Thymus (tissue), 11 donors: ENCODE results near the gene PRKCZ. TPM values are rescaled to one million over a fixed set of nuclear protein-coding genes. Genes with fewer than 3 reads are reported as not detected.
"Not testable (repeated sequence)": the region's sequence is repeated elsewhere in the genome, so short reads cannot be mapped to it uniquely, and the experiment has no call there.

Experiments used
- DNase-seq, 9 donors: peaks; one replicate each; pipeline ENCODE4 v3.0.0-alpha.2; 2013; ENCODE audit warnings: low spot score in 9 of 9, low read depth in 6 of 9, missing footprints in 1 of 9
- H3K27ac ChIP-seq, 2 donors: one replicate each; pipeline ENCODE4 v1.5.1; 2013; ENCODE audit warnings: control low read depth in 1 of 2, low read depth in 1 of 2, low read length in 1 of 2, mild to moderate bottlenecking in 1 of 2, moderate library complexity in 1 of 2
- H3K27me3 ChIP-seq, 2 donors: one replicate each; pipeline ENCODE4 v1.5.1; 2013; ENCODE audit warnings: low read length in 1 of 2; ENCODE audit not compliant: control insufficient read depth in 2 of 2, insufficient read depth in 1 of 2
- H3K36me3 ChIP-seq, 2 donors: one replicate each; pipeline ENCODE4 v1.5.1; 2013; ENCODE audit warnings: low read length in 1 of 2, mild to moderate bottlenecking in 1 of 2, moderate library complexity in 1 of 2; ENCODE audit not compliant: control insufficient read depth in 2 of 2, insufficient read depth in 2 of 2
- H3K4me1 ChIP-seq, 2 donors: one replicate each; pipeline ENCODE4 v1.5.1; 2013; ENCODE audit warnings: low read length in 2 of 2; ENCODE audit not compliant: control insufficient read depth in 2 of 2, insufficient read depth in 2 of 2
- H3K4me3 ChIP-seq, 2 donors: one replicate each; pipeline ENCODE4 v1.5.1; 2013; ENCODE audit warnings: low read length in 2 of 2, control low read depth in 1 of 2, mild to moderate bottlenecking in 1 of 2
- H3K9me3 ChIP-seq, 2 donors: one replicate each; pipeline ENCODE4 v1.5.1; 2013; ENCODE audit warnings: low read length in 1 of 2, mild to moderate bottlenecking in 1 of 2; ENCODE audit not compliant: control insufficient read depth in 2 of 2, insufficient read depth in 1 of 2
- WGBS: extraction: QIAGEN DNeasy Blood & Tissue Kit; methylation state at CpG from one replicate; pipeline ENCODE4 v1.1.7; 2013; 5-methylcytosine and 5-hydroxymethylcytosine counted together
- polyA plus RNA-seq: library from polyadenylated mRNA; stranded (reverse); fragments of 200-250 nt; gene quantifications from one replicate; pipeline ENCODE4 v1.2.3, GENCODE V29; 2013
- total RNA-seq: library from RNA; stranded (reverse); fragments of 120-200 nt; gene quantifications from one replicate; pipeline ENCODE4 v1.2.4, GENCODE V29; 2013
- donor health status: healthy.

The PRKCZ gene
- total and polyA plus RNA-seq, 2 donors: 7.6 to 30.6 TPM

DNA sequence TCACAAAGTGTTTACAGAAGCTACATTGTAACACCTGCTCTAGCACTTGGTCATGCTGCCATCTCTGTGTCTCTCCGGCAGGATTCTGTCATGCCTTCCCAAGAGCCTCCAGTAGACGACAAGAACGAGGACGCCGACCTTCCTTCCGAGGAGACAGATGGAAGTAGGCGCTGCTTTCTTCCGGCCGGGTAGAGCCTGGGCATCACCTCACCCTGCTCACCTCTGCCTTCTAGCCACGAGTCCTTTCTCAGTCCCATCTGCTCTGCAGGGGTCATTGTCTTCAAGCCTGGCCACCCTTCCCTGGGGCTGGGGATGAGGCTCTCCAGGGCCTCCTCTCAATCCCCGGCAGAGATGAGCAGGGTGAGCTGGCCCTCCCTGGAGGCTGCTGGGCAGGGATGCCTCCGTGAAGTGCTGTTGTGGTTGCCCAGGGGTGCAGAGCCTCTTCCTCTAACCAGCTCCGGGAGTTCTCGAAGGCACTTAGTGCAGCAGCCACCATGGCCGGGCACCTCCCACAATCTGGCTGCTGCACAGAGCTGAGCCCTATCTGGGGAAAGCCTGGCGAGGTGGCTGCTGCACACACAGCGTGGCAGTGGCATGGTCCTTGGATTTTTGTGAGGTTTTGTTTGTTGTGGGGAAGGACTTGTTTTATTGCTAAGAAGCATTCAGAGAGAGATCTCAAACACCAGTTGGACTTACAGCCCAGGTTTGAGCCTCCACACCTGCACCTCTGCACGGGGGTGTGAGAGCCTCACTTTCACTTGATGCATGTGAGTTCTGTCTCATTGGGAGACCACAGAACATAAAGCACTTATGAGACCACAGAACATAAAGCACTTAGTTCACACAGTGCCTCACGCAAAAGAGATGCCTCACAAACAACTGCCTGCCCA lies 96.0 kb downstream of the PRKCZ start:
- Histone ChIP-seq H3K27me3 (no peaks in the 10 kb centered on the region), H3K4me1 (peaks cover 27 to 55% of the 10 kb centered on the region in 2 donors), H3K9me3 (no peaks in the 10 kb centered on the region), H3K4me3 (peak overlapping the region in 1 of 2 donors; percentile 18), H3K36me3 (peaks cover 0 to 2% of the 10 kb centered on the region in 2 donors), H3K27ac (peak overlapping the region; percentile 73 to 79)
- peak in 5 of 9 donors; percentile 52 to 84 (median 74) for DNase-seq
- 71% methylated on average over 19 of the region's 19 CpGs for WGBS

GRCh38 chr1:2146836-2147517 lies 96.8 kb downstream of the PRKCZ start:
- H3K9me3 ChIP-seq: no peaks in the 10 kb centered on the region
- H3K27me3 ChIP-seq: no peaks in the 10 kb centered on the region
- no peak overlapping the region for H3K4me3 ChIP-seq
- peaks cover 29 to 63% of the 10 kb centered on the region in 2 donors for H3K4me1 ChIP-seq
- DNase-seq: no peak
- H3K36me3 ChIP-seq: peaks cover 0 to 2% of the 10 kb centered on the region in 2 donors
- 89% methylated on average over 11 of the region's 11 CpGs for WGBS
- peak overlapping the region; percentile 73 to 83 for H3K27ac ChIP-seq

DNA sequence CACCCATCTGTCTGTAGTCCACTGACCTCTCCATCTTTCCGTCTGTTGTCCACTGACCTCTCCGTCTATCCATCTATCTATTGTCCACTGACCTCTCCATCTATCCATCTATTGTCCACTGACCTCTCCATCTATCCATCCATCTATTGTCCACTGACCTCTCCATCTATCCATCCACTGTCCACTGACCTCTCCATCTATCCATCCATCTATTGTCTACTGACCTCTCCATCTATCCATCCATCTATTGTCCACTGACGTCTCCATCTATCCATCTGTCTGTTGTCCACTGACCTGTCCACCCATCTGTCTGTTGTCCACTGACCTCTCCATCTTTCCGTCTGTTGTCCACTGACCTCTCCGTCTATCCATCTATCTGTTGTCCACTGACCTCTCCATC lies 97.7 kb downstream of the PRKCZ start:
- H3K4me1 ChIP-seq: peaks cover 33 to 72% of the 10 kb centered on the region in 2 donors
- H3K27me3 ChIP-seq, H3K9me3 ChIP-seq, DNase-seq, H3K36me3 ChIP-seq, H3K4me3 ChIP-seq, H3K27ac ChIP-seq: not testable (repeated sequence)
- WGBS: 98% methylated on average over 5 of the region's 5 CpGs

- Histone ChIP-seq H3K27ac (peak overlapping the region; percentile 79 to 81), H3K9me3 (no peaks in the 10 kb centered on the region), H3K4me3 (peak overlapping the region in 1 of 2 donors; percentile 14), H3K4me1 (peaks cover 39 to 80% of the 10 kb centered on the region in 2 donors), H3K27me3 (no peaks in the 10 kb centered on the region), H3K36me3 (peaks cover 0 to 2% of the 10 kb centered on the region in 2 donors)
- 27% methylated on average over 14 of the region's 14 CpGs for WGBS
- DNase-seq: peak in 4 of 9 donors; percentile 66 to 82 (median 70)
Measured at GRCh38 chr1:2148691-2149090, 98.5 kb downstream of the PRKCZ start.

GRCh38 chr1:2150801-2151200 lies 100.6 kb downstream of the PRKCZ start:
- H3K4me3 ChIP-seq: no peak overlapping the region
- no peaks in the 10 kb centered on the region for H3K9me3 ChIP-seq
- no peaks in the 10 kb centered on the region for H3K27me3 ChIP-seq
- DNase-seq: no peak
- peaks cover 0 to 2% of the 10 kb centered on the region in 2 donors for H3K36me3 ChIP-seq
- H3K27ac ChIP-seq: peak overlapping the region in 1 of 2 donors; percentile 46
- peaks cover 41 to 84% of the 10 kb centered on the region in 2 donors for H3K4me1 ChIP-seq
- 99% methylated on average over 19 of the region's 19 CpGs for WGBS

DNA sequence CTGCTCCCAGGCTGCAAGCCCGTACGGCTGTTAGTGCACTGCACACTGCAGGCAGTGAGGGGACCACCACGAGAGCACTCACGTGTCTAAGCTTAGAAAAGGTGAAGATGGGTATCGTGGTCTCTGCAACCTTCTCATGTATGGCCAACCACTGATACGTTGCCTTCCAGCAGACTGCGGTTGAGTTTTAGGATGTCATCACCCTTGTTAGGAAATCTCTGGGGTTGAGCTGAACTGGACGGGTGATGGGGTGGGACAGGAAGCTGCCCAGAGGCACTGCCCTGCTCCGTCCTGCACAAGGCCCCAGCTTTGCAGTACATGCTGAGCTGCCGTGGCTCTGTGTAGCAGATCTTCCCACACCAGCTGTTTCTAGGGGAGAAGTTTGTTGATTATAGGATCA lies 101.0 kb downstream of the PRKCZ start:
- H3K27ac ChIP-seq: peak overlapping the region; percentile 46 to 75
- H3K9me3 ChIP-seq: no peaks in the 10 kb centered on the region
- no peaks in the 10 kb centered on the region for H3K27me3 ChIP-seq
- H3K4me3 ChIP-seq: peak overlapping the region in 1 of 2 donors; percentile 0
- WGBS: 80% methylated on average over 10 of the region's 10 CpGs
- peaks cover 41 to 84% of the 10 kb centered on the region in 2 donors for H3K4me1 ChIP-seq
- H3K36me3 ChIP-seq: peaks cover 0 to 2% of the 10 kb centered on the region in 2 donors
- peak in 1 of 9 donors; percentile 32 for DNase-seq

- Histone ChIP-seq H3K4me1 (peaks cover 37 to 77% of the 10 kb centered on the region in 2 donors), H3K27ac (peak overlapping the region; percentile 46 to 75), H3K4me3 (peak overlapping the region in 1 of 2 donors; percentile 0), H3K27me3 (no peaks in the 10 kb centered on the region), H3K9me3 (no peaks in the 10 kb centered on the region), H3K36me3 (peaks cover 0 to 2% of the 10 kb centered on the region in 2 donors)
- no peak for DNase-seq
- 94% methylated on average over 6 of the region's 6 CpGs for WGBS
Measured at GRCh38 chr1:2151911-2152310, 101.7 kb downstream of the PRKCZ start.

DNA sequence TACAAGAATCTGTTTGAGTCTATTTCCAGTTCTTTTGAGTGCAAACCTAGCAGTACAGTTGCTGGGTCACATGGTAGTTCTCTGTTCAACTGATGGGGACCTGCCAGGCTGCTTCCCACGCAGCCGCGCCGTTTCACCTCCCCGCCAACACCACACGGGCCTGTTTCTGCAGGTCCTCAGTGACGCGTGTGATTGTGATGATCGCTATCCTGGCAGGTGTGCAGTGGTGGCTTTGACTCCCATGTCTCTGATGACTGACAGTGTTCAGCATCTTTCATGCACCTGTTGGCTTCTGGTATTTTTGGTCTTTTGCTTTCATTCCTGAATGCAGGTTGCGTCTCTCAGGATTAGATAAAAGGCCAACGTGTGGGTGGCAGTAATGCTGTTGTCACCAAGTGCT lies 102.7 kb downstream of the PRKCZ start:
- H3K9me3 ChIP-seq: no peaks in the 10 kb centered on the region
- peak in 7 of 9 donors; percentile 70 to 92 (median 87) for DNase-seq
- H3K27me3 ChIP-seq: no peaks in the 10 kb centered on the region
- no peaks in the 10 kb centered on the region for H3K36me3 ChIP-seq
- peaks cover 35 to 70% of the 10 kb centered on the region in 2 donors for H3K4me1 ChIP-seq
- H3K4me3 ChIP-seq: peak overlapping the region in 1 of 2 donors; percentile 36
- WGBS: 38% methylated on average over 11 of the region's 11 CpGs
- peak overlapping the region; percentile 93 to 97 for H3K27ac ChIP-seq

GRCh38 chr1:2154022-2154421 lies 103.8 kb downstream of the PRKCZ start:
- H3K36me3 ChIP-seq: no peaks in the 10 kb centered on the region
- H3K4me1 ChIP-seq: peaks cover 26 to 62% of the 10 kb centered on the region in 2 donors
- H3K27me3 ChIP-seq: no peaks in the 10 kb centered on the region
- DNase-seq: no peak
- no peaks in the 10 kb centered on the region for H3K9me3 ChIP-seq
- H3K27ac ChIP-seq: peak overlapping the region; percentile 93 to 97
- no peak overlapping the region for H3K4me3 ChIP-seq
- 95% methylated on average over 21 of the region's 21 CpGs for WGBS
